Measurements from ENCODE around the gene CLTB. TPM values are rescaled to one million over a fixed set of nuclear protein-coding genes. Genes with fewer than 3 reads are reported as not detected.

Gene CLTB
- total RNA-seq, 1 donor from 2014 or later = 95.1 TPM

- Mint-ChIP-seq H3K27me3 (ENCODE audit: unreplicated experiment) (no peaks in the 10 kb centered on the region), H3K9me3 (ENCODE audit: unreplicated experiment) (no peaks in the 10 kb centered on the region), H3K27ac (ENCODE audit: unreplicated experiment) (peak overlapping the region; percentile 82), H3K36me3 (ENCODE audit: unreplicated experiment) (peaks cover 7% of the 10 kb centered on the region), H3K4me1 (ENCODE audit: unreplicated experiment) (peaks cover 54% of the 10 kb centered on the region), H3K4me3 (ENCODE audit: unreplicated experiment) (peak overlapping the region; percentile 14)
- no peak for DNase-seq (ENCODE audit: extremely low spot score, unreplicated experiment)
- TF ChIP-seq CTCF (IDR thresholded peaks at IDR 0.05) = no peak
Measured at GRCh38 chr5:176413709-176414191, 2.6 kb downstream of the CLTB start.

GRCh38 chr5:176413255-176413565, 3.1 kb downstream of the CLTB start:
- no peak for TF ChIP-seq CTCF (IDR thresholded peaks at IDR 0.05)
- Mint-ChIP-seq H3K36me3 (ENCODE audit: unreplicated experiment) (peaks cover 7% of the 10 kb centered on the region), H3K27ac (ENCODE audit: unreplicated experiment) (peak overlapping the region; percentile 82), H3K27me3 (ENCODE audit: unreplicated experiment) (no peaks in the 10 kb centered on the region), H3K4me3 (ENCODE audit: unreplicated experiment) (peak overlapping the region; percentile 14), H3K9me3 (ENCODE audit: unreplicated experiment) (no peaks in the 10 kb centered on the region), H3K4me1 (ENCODE audit: unreplicated experiment) (peaks cover 54% of the 10 kb centered on the region)
- no peak for DNase-seq (ENCODE audit: extremely low spot score, unreplicated experiment)

GRCh38 chr5:176412517-176413254, 3.7 kb downstream of the CLTB start:
- no peak for DNase-seq (ENCODE audit: extremely low spot score, unreplicated experiment)
- no peaks in the 10 kb centered on the region for H3K27me3 Mint-ChIP-seq (ENCODE audit: unreplicated experiment)
- no peak overlapping the region for H3K4me3 Mint-ChIP-seq (ENCODE audit: unreplicated experiment)
- H3K36me3 Mint-ChIP-seq (ENCODE audit: unreplicated experiment) = peaks cover 9% of the 10 kb centered on the region
- H3K27ac Mint-ChIP-seq (ENCODE audit: unreplicated experiment) = peak overlapping the region; percentile 82
- peaks cover 57% of the 10 kb centered on the region for H3K4me1 Mint-ChIP-seq (ENCODE audit: unreplicated experiment)
- TF ChIP-seq CTCF (IDR thresholded peaks at IDR 0.05) = no peak
- no peaks in the 10 kb centered on the region for H3K9me3 Mint-ChIP-seq (ENCODE audit: unreplicated experiment)

GRCh38 chr5:176410486-176411180, 5.7 kb downstream of the CLTB start:
- peaks cover 51% of the 10 kb centered on the region for H3K4me1 Mint-ChIP-seq (ENCODE audit: unreplicated experiment)

More at GRCh38 chr5:176410486-176411180, 5.7 kb downstream of the CLTB start:
- peaks cover 15% of the 10 kb centered on the region for H3K36me3 Mint-ChIP-seq (ENCODE audit: unreplicated experiment)
- no peaks in the 10 kb centered on the region for H3K9me3 Mint-ChIP-seq (ENCODE audit: unreplicated experiment)
- DNase-seq (ENCODE audit: extremely low spot score, unreplicated experiment) = no peak
- no peak overlapping the region for H3K27ac Mint-ChIP-seq (ENCODE audit: unreplicated experiment)
- H3K27me3 Mint-ChIP-seq (ENCODE audit: unreplicated experiment) = no peaks in the 10 kb centered on the region
- H3K4me3 Mint-ChIP-seq (ENCODE audit: unreplicated experiment) = no peak overlapping the region
- no peak for TF ChIP-seq CTCF (IDR thresholded peaks at IDR 0.05)

All from osteocyte (in vitro differentiated cells).